GM12891 (cell line): ENCODE results near the gene SPATA16.

Experiments
- PAX5 ChIP-seq: IDR thresholded peaks from 2 replicates; pipeline ENCODE4 v1.6.1; 2011; ENCODE audit warnings: low read length, moderate library complexity, mild to moderate bottlenecking; ENCODE audit not compliant: insufficient read depth, severe bottlenecking
- POLR2A ChIP-seq: IDR thresholded peaks from 2 replicates; pipeline ENCODE4 v1.6.1; 2011; ENCODE audit warnings: low read depth, low read length, control low read depth
- POLR2AphosphoS5 ChIP-seq: IDR thresholded peaks from 2 replicates; pipeline ENCODE4 v1.6.1; 2011; ENCODE audit warnings: low read depth, low read length, control low read depth
- POU2F2 ChIP-seq: IDR thresholded peaks from 2 replicates; pipeline ENCODE4 v1.6.1; 2011; ENCODE audit warnings: low read depth, mild to moderate bottlenecking, control low read depth, low read length, moderate library complexity

DNA sequence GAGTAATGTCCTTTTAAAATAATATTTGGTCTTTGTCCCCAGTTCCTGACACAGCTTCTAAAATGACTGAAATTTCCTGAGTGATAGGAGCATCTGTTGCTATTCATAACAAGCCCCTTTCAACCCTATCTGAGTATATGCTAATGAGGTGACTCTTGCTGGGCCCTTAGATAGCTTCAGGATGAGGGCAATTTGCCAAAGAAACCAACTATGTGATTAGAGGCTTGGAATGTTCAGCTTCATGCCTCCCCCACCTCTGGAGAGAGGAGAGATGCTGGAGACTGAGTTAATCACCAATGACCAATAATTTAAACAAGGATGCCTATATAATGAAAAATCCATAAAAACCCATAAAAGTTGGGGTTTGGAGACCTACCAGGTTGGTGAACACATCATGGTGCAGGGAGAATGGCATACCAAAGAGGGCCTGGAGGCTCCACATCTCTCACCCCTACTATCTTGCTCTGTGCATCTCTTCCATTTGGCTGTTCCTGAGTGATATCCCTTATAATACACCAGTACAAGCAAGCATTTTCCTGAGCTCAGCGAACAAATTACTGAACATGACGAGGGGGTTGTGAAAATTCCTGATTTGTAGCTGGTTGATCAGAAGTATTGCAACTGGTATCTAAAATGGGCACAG is 201.3 kb downstream of the SPATA16 start:
- TF ChIP-seq POLR2A (no peak), PAX5 (no peak), POLR2AphosphoS5 (no peak), POU2F2 (no peak)
